Activated T-helper 1 cell treated with anti-CD3 and anti-CD28 coated beads, Interleukin-12 subunit alpha, Interleukin-12 subunit beta, Interleukin-2, Interleukin-4 antibody, amounts not matched to agents 30 ng/mL and 10 ng/mL and 1 ng/mL, durations not matched to agents 14 hours and 24 hours and 36 hours (primary cell): ENCODE data around the gene MRPL33. TPM values are rescaled to one million over a fixed set of nuclear protein-coding genes. Genes with fewer than 3 reads are reported as not detected.

ENCODE experiments used
- DNase-seq: peaks from one replicate; pipeline ENCODE4 v3.0.0; 2021; ENCODE audit warnings: low spot score
- H3K27ac Mint-ChIP-seq: one replicate; pipeline ENCODE4 v1.8.0; 2021; ENCODE audit warnings: mild to moderate bottlenecking, mixed read lengths
- H3K27me3 Mint-ChIP-seq: one replicate; pipeline ENCODE4 v1.8.0; 2022; ENCODE audit warnings: mild to moderate bottlenecking, moderate library complexity, mixed read lengths; ENCODE audit not compliant: insufficient read depth
- H3K36me3 Mint-ChIP-seq: one replicate; pipeline ENCODE4 v1.8.0; 2021; ENCODE audit warnings: low read depth, mixed read lengths
- H3K4me1 Mint-ChIP-seq: one replicate; pipeline ENCODE4 v1.8.0; 2021; ENCODE audit warnings: low read depth, mixed read lengths
- H3K4me3 Mint-ChIP-seq: one replicate; pipeline ENCODE4 v1.8.0; 2021; ENCODE audit warnings: mild to moderate bottlenecking, moderate library complexity, mixed read lengths
- H3K9me3 Mint-ChIP-seq: one replicate; pipeline ENCODE4 v1.8.0; 2021; ENCODE audit warnings: mixed read lengths
- intact Hi-C: fragments of 100-400 bp; cut with micrococcal nuclease; formaldehyde crosslinking; loops from one replicate; pipeline ENCODE4 v1.15.1; 2024
- total RNA-seq: library from RNA; stranded (reverse); gene quantifications from 2 replicates; pipeline ENCODE4 v1.2.3, GENCODE V29; 2022

MRPL33 gene
- total RNA-seq, 1 donor from 2014 or later, result 55.4 TPM

DNA sequence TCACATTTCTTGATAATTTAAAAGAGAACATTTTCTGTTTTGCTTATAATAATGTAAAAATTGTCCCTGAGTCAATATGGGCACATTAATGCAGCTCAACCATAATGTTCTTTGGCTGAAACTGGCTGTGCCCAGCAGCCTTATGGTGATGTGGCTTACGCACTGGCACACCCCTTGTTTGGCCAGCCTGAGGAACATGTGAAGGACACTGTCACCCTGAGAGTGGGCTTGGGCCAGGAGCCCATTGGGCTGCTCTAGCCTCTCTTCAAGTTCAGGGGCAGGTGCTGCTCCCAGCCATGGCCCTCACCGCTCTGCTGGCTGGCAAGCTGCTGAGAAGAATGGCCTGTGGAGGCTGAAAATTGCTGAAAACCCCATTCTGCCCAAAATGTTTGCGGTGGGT, 37.5 kb downstream of the MRPL33 start:
- intact Hi-C loops, result no loop called here
- H3K4me1 Mint-ChIP-seq, result peaks cover 8% of the 10 kb centered on the region
- no peaks in the 10 kb centered on the region for H3K9me3 Mint-ChIP-seq
- H3K36me3 Mint-ChIP-seq, result no peaks in the 10 kb centered on the region
- no peak for DNase-seq
- H3K4me3 Mint-ChIP-seq, result no peak overlapping the region
- H3K27ac Mint-ChIP-seq, result no peak overlapping the region
- peaks cover 5% of the 10 kb centered on the region for H3K27me3 Mint-ChIP-seq

GRCh38 chr2:27809761-27810241, 38.3 kb downstream of the MRPL33 start:
- Mint-ChIP-seq H3K27me3 (peaks cover 9% of the 10 kb centered on the region), H3K9me3 (no peaks in the 10 kb centered on the region), H3K4me1 (peaks cover 8% of the 10 kb centered on the region), H3K27ac (no peak overlapping the region), H3K4me3 (no peak overlapping the region), H3K36me3 (no peaks in the 10 kb centered on the region)
- no peak for DNase-seq
- intact Hi-C loops, result no loop called here

- intact Hi-C loops, result no loop called here
- no peak overlapping the region for H3K4me3 Mint-ChIP-seq
Observed at GRCh38 chr2:27810455-27810854, 38.9 kb downstream of the MRPL33 start.

GRCh38 chr2:27811768-27812167, 40.2 kb downstream of the MRPL33 start:
- intact Hi-C loops, result no loop called here
- Mint-ChIP-seq H3K9me3 (no peaks in the 10 kb centered on the region), H3K27me3 (peaks cover 9% of the 10 kb centered on the region), H3K27ac (no peak overlapping the region), H3K4me3 (no peak overlapping the region), H3K4me1 (peaks cover 8% of the 10 kb centered on the region), H3K36me3 (no peaks in the 10 kb centered on the region)
- no peak for DNase-seq

More at GRCh38 chr2:27810455-27810854, 38.9 kb downstream of the MRPL33 start:
- Mint-ChIP-seq H3K4me1 (peaks cover 8% of the 10 kb centered on the region), H3K36me3 (no peaks in the 10 kb centered on the region), H3K27me3 (peaks cover 9% of the 10 kb centered on the region), H3K9me3 (no peaks in the 10 kb centered on the region), H3K27ac (no peak overlapping the region)
- no peak for DNase-seq

DNA sequence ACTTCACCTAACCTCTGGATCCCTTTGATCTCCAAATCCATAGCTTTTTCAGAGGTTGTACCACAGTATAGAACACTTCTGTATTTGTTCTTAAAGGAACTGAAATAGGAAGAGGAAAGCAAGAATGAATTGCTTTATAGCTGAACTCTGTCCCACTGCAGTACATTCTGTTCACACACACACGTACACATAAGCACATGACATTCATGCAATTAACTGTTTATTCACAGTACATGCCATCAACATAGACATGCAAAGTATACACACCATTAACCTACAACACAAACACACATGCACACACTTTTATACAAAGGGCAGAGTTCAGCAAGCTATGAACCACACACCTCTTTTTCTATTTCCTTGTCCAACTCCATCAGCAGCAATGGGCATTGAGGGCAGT, 43.2 kb downstream of the MRPL33 start:
- Mint-ChIP-seq H3K27ac (no peak overlapping the region), H3K4me1 (no peaks in the 10 kb centered on the region), H3K9me3 (no peaks in the 10 kb centered on the region), H3K4me3 (no peak overlapping the region), H3K36me3 (no peaks in the 10 kb centered on the region), H3K27me3 (peaks cover 9% of the 10 kb centered on the region)
- intact Hi-C loops, result no loop called here
- DNase-seq, result no peak

DNA sequence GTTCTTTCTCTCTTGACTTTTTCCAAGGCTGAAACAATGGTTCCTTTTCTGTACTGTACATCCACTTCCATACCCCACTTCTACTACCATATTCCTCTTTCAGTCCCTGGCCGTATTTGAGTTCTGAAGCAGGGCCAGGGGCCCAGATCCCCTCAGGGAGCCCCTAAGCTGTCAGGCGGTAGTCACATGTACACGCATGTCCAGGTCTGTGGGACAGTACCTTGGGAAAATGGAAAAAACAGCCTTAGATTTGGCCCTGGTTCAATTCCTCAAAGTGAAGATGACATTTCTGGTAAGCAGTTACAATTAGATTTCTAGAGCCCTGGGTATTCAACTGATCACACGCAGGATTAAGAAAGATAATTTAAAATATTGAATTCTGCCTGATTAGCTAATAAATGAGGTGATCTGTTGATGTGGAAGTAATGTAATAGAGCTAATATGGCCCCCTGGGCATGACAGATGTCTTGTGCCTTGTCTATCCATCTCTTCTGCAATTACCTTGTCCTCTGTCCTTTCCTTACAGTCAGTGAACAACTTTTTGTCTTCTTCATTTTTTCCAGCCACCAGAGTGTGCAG, 44.4 kb downstream of the MRPL33 start:
- no peak overlapping the region for H3K27ac Mint-ChIP-seq
- H3K27me3 Mint-ChIP-seq, result peaks cover 9% of the 10 kb centered on the region
- no peaks in the 10 kb centered on the region for H3K4me1 Mint-ChIP-seq
- DNase-seq, result no peak
- H3K9me3 Mint-ChIP-seq, result no peaks in the 10 kb centered on the region
- no peaks in the 10 kb centered on the region for H3K36me3 Mint-ChIP-seq
- no peak overlapping the region for H3K4me3 Mint-ChIP-seq
- intact Hi-C loops, result no loop called here

DNA sequence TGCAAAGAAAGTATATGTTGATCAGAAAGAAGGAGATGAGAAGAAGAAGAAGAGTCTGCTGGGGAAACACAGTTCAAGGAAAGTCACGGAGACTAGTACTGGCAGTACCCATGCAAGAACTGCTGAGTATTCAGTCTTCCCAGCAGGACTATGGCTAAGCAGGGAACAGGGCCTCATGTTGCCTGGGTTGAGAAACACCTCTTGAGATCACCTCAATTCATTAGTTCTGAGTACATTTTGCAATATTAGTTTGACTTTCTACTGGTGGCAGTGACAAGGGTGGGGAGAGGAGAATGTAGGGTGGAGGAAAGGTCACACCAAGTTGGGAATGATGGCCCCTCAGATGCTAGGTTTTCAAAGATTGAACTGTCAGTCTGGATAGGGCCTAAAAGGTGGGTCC, 50.5 kb downstream of the MRPL33 start:
- Mint-ChIP-seq H3K27ac (no peak overlapping the region), H3K4me3 (no peak overlapping the region), H3K27me3 (peaks cover 1% of the 10 kb centered on the region), H3K9me3 (peaks cover 13% of the 10 kb centered on the region), H3K36me3 (peaks cover 1% of the 10 kb centered on the region), H3K4me1 (no peaks in the 10 kb centered on the region)
- DNase-seq, result no peak
- intact Hi-C loops, result no loop called here

- H3K4me1 Mint-ChIP-seq, result no peaks in the 10 kb centered on the region
- intact Hi-C loops, result no loop called here
- H3K27ac Mint-ChIP-seq, result no peak overlapping the region
- H3K27me3 Mint-ChIP-seq, result peaks cover 1% of the 10 kb centered on the region
- peaks cover 13% of the 10 kb centered on the region for H3K9me3 Mint-ChIP-seq
- no peak overlapping the region for H3K4me3 Mint-ChIP-seq
- H3K36me3 Mint-ChIP-seq, result peaks cover 1% of the 10 kb centered on the region
- DNase-seq, result no peak
Observed at GRCh38 chr2:27823135-27823534, 51.6 kb downstream of the MRPL33 start.

GRCh38 chr2:27823569-27823968, 52.0 kb downstream of the MRPL33 start:
- DNase-seq, result no peak
- no peak overlapping the region for H3K27ac Mint-ChIP-seq
- H3K27me3 Mint-ChIP-seq, result peaks cover 1% of the 10 kb centered on the region
- no peaks in the 10 kb centered on the region for H3K4me1 Mint-ChIP-seq
- no peak overlapping the region for H3K4me3 Mint-ChIP-seq
- peaks cover 1% of the 10 kb centered on the region for H3K36me3 Mint-ChIP-seq
- H3K9me3 Mint-ChIP-seq, result peaks cover 13% of the 10 kb centered on the region
- intact Hi-C loops, result no loop called here

DNA sequence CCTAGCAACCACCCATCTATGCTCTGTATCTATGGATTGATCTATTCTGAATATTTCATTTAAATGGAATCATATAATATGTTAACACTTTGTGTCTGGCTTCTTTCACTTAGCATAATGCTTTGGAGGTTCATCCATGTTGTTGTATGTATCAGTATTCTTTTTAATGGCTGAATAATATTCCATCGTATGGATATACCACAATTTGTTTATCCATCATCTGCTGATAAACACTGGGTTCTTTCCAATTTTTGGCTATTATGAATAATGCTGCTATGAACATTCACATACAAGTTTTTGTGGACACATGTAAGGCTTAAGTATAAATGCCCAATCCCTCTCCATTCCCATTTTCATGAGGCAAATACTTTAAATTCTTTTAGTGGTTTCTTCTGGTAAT, 52.9 kb downstream of the MRPL33 start:
- H3K4me3 Mint-ChIP-seq, result no peak overlapping the region
- no peak overlapping the region for H3K27ac Mint-ChIP-seq
- H3K4me1 Mint-ChIP-seq, result no peaks in the 10 kb centered on the region
- peaks cover 13% of the 10 kb centered on the region for H3K9me3 Mint-ChIP-seq
- peaks cover 1% of the 10 kb centered on the region for H3K36me3 Mint-ChIP-seq
- intact Hi-C loops, result no loop called here
- peaks cover 1% of the 10 kb centered on the region for H3K27me3 Mint-ChIP-seq
- no peak for DNase-seq

DNA sequence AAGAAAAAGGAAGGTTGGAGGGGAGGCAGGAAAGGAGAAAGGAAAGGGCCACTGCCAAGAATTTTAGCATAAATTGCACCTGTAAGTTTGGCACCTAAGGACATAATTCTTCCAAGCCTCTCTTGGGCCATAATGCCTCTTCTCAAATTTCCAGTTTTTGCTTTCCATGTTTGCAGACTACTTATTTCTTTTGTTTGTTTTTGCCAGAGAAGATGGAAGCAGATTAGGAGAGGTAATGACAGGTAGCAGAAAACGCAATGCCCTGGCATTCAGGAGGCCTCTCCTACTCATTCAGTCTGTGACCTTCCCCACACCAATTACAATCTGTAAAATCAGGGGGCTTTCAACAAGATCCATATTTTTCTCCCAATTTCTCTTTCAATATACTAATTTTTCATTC, 56.8 kb downstream of the MRPL33 start:
- intact Hi-C loops, result no loop called here
- DNase-seq, result no peak
- Mint-ChIP-seq H3K36me3 (no peaks in the 10 kb centered on the region), H3K4me1 (no peaks in the 10 kb centered on the region), H3K9me3 (peaks cover 13% of the 10 kb centered on the region), H3K27me3 (peaks cover 5% of the 10 kb centered on the region), H3K4me3 (no peak overlapping the region), H3K27ac (no peak overlapping the region)

Other genes with a start within 250 kb of the MRPL33 start
- 24.6 and 25.0 TPM in 2 replicates for gene ZNF512, start 188.7 kb upstream of the MRPL33 start, total RNA-seq
- 0.66 and 1.3 TPM in 2 replicates for gene CCDC121, start 142.7 kb upstream of the MRPL33 start, total RNA-seq
- 48.3 and 51.0 TPM in 2 replicates for gene GPN1, start 142.7 kb upstream of the MRPL33 start, total RNA-seq
- 32.5 and 35.2 TPM in 2 replicates for gene SUPT7L, start 108.1 kb upstream of the MRPL33 start, total RNA-seq
- gene SLC4A1AP, start 107.8 kb upstream of the MRPL33 start, total RNA-seq, result 29.7 and 29.8 TPM in 2 replicates
- gene RBKS, start 118.7 kb downstream of the MRPL33 start, total RNA-seq, result 0.76 and 0.83 TPM in 2 replicates
- gene BABAM2, start 119.0 kb downstream of the MRPL33 start, total RNA-seq, result 46.3 and 46.6 TPM in 2 replicates